ENCODE data around the gene COBL.
"Not testable (repeated sequence)": the region's sequence is repeated elsewhere in the genome, so short reads cannot be mapped to it uniquely, and the experiment has no call there.

The COBL gene

DNA sequence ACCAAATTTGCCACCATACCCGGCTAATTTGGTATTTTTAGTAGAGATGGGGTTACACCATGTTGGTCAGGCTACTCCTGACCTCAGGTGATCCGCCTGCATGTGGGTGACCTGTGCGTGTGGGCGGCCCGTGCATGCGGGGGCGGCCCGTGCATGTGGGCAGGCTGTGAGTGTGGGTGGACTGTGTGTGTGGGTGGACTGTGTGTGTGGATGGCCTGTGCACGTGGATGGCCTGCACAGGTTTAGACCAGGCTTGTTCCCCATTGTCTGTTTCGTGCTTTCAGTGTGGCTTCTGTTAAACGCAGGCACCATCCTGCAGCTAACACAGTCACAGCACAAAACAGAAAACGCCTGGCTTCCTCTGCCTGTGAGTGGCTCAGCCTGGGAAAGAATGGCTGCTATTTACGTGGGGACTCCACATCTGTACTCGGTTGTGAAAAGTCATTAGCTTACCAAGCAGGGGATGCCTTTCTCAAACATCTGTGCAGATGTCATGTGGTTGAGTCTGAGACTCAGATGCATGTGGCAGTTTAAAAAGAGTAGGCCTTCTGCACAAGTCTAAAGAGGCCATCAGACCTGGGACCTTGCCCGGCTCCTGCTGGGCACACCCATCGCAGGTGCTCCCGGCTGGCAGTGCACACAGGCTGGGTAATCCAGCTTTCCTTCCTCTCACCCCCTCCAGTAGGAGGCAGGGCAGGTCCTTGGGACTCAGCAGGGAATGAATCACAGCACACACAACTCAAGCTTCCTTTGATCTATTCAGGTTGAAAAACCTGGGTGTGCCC, 91.6 kb downstream of the COBL start:
- DNase-seq: no peak
- in situ Hi-C loops (cut with MboI; ENCODE audit: low pct_unique_long_range_greater_than_20kb, low sequenced_read_pairs): no loop called here

DNA sequence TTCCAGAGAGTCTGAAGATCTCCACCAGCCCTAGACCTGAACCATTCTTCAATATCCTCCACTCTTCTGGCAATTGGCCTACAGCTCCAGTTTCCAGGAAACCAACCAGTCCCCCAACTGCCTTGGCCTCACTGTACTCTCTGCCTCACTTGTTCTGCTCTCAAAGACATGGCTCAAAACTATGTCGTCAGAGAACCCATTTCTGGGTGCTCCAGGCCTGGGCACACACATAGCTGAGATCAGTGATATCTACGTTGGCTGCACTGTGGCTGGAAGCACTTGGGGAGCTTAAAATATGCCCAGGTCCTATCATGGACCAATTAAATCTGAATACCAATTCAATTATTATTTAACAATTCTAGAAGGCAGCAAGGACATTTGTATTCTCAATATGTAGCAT, 93.1 kb downstream of the COBL start:
- in situ Hi-C loops (cut with MboI; ENCODE audit: low pct_unique_long_range_greater_than_20kb, low sequenced_read_pairs): no loop called here
- DNase-seq: no peak

DNA sequence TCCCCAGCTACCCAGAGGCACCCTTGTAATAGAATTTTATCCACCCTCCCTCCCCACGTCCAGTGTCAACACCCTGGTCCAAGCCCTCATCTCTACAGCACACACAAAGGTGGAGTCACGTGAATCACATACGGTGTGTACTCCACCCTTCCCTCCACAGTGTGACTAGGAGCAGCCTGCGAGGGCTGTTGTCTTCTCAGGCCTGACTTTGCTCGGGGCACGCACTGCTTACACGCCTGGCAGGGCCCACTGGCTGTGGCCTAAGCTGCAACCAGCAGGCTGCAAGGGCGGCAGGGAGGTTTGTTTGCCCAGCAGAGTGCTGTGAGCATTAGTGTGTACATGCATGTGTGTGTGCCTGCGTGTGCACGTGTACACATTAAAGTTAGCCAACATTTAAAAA, 93.7 kb downstream of the COBL start:
- in situ Hi-C loops (cut with MboI; ENCODE audit: low pct_unique_long_range_greater_than_20kb, low sequenced_read_pairs): no loop called here
- DNase-seq: no peak

DNA sequence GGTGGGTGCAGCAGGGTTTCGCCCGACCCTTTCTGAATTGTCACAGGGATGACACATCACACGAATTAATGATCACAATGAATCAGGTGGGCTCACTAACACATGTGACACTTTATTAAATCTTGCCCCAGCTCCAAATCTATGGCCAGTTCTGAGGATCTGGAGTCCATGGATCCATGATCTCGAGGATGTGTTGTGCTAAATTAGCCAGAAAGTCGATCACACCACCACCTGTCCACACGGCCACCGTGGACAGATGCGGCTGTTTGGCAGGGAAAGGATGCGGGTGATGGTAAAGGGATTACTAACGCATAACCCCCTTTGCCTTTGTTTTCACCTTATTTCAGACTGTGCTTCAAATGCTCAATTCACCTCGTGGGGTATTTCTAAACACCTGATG, 96.4 kb downstream of the COBL start:
- in situ Hi-C loops (cut with MboI; ENCODE audit: low pct_unique_long_range_greater_than_20kb, low sequenced_read_pairs): no loop called here

DNA sequence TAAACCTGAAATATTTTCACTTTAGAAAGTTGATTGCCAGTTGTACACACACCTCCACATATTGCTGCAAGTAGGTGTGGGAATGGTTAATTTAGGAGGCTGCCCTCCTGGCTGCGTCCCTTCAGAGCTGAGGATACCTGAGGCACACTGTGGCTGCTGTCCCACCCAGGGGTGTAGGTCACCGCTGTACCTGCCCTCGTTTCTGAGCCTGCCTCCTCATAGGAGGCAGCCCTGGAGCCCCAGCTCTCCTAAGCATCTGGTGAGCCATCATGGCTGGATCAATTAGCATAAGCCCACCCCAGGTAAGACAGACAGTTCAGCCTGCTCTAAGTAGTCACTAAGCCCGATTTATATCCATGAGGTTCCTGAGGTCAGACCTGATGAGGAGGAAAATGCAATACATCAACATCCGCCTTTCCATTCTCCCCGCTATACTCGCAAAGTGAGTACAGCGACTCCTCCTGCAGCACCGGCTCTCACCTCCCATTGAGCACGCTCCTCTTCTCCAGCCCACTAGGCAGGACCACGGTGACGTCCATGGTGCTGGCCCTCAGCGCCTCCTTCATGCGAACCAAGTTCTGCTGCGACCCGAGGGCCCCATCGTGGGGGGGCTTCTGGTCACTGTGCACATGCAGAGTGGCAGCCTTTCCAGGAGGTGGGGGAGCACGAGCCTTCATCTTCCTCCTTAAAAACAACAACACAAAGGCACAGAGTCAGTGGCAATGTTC, 97.2 kb downstream of the COBL start:
- no peak for DNase-seq
- in situ Hi-C loops (cut with MboI; ENCODE audit: low pct_unique_long_range_greater_than_20kb, low sequenced_read_pairs): no loop called here

More for the DNA sequence above, 96.4 kb downstream of the COBL start:
- no peak for DNase-seq

DNA sequence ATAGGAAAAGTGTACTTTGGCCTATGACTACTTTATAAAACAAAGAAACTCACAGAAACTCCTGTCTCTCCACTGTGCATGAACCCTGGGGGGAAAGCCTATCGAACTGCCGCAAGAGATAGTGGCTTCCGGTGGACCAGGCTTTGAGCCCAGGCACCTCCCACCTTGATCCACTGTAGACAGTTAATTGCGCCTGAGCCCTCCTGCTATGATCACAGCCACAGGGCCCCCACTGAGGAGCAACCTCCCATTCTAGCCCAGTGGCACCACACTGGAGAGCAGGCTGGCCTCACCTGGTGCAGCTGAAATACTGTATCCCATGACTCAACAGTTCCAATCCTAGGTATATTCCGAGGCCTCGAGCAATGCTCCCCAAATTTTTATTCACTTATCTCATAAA, 98.8 kb downstream of the COBL start:
- in situ Hi-C loops (cut with MboI; ENCODE audit: low pct_unique_long_range_greater_than_20kb, low sequenced_read_pairs): no loop called here
- DNase-seq: no peak

DNA sequence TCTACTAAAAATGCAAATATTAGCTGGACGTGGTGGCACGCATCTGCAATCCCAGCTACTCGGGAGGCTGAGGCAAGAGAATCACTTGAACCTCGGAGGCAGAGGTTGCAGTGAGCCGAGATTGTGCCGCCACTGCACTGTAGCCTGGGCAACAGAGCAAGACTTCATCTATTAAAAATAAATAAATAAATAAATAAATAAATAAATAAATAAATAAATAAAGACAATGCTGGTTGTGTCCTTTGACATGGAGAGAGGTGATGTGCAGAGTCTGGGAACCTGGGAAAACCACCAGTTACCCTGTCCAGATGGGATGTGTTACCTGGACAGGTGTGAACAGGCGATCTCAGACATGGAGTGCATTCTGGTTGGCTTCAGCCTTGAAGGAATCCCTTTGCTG, 102.5 kb downstream of the COBL start:
- in situ Hi-C loops (cut with MboI; ENCODE audit: low pct_unique_long_range_greater_than_20kb, low sequenced_read_pairs): no loop called here
- no peak for DNase-seq

DNA sequence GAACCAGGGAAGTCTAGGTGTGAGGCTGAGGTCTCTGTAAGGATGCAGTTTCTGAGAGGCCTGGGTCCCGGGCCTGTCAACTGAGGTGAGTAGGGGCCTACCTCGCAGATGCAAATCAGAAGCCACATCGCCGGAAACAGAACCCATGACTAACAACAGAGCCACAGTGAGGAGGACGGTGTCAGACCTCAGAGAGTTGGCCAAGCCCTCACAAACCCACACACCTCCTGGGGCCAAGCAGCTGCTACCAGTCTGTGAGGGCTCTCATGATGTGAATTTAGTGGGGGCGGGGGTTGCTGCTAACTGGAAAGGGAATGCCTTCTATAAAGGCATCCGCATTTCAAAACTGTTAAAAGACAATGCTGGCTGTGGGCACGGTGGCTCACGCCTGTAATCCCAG, 103.0 kb downstream of the COBL start:
- in situ Hi-C loops (cut with MboI; ENCODE audit: low pct_unique_long_range_greater_than_20kb, low sequenced_read_pairs): no loop called here
- no peak for DNase-seq

DNA sequence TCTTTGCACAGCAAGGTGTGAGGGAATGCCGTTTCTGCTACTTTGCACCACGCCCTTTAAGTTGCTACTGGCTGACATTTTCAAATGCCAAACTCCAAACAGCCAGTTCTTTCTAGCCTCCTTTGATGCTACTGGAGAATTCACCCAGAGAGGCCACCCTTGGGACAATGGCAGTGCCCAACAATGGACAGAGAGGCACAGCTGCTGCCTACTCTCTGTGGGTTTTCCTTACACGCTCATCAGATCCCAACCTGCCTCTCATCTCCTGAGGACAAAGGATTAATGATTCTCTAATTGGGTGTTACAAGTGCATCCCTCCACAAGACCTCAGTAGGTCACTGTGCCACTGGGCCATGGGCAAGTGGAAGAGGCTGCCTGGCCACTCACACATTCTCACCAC, 105.8 kb downstream of the COBL start:
- in situ Hi-C loops (cut with MboI; ENCODE audit: low pct_unique_long_range_greater_than_20kb, low sequenced_read_pairs): no loop called here
- DNase-seq: no peak

DNA sequence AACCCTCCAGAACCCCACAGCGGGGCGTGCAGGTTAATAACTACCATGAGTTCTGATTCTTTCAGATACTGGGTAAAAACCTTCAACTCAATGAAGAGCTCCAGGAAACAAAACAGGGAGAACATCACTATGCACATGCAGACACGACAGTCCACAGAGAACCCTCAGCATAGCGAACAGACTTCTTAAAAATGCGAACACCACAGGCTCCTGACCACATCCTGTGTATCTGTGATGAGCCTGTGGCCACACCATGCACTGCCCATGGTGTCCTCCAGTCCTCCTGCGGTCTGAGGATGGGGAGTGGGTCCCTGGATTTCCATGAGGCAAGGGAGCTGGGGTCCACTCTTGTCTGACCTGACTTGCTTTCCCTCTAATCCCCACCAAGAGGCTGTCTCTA, 107.2 kb downstream of the COBL start:
- in situ Hi-C loops (cut with MboI; ENCODE audit: low pct_unique_long_range_greater_than_20kb, low sequenced_read_pairs): no loop called here
- no peak for DNase-seq

DNA sequence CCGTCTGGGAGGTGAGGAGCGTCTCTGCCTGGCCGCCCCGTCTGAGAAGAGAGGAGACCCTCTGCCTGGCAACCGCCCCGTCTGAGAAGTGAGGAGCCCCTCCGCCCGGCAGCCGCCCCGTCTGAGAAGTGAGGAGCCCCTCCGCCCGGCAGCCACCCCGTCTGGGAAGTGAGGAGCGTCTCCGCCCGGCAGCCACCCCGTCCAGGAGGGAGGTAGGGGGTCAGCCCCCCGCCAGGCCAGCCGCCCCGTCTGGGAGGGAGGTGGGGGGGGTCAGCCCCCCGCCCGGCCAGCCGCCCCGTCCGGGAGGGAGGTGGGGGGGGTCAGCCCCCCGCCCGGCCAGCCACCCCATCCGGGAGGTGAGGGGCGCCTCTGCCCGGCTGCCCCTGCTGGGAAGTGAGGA, 108.5 kb downstream of the COBL start:
- in situ Hi-C loops (cut with MboI; ENCODE audit: low pct_unique_long_range_greater_than_20kb, low sequenced_read_pairs); DNase-seq: not testable (repeated sequence)

DNA sequence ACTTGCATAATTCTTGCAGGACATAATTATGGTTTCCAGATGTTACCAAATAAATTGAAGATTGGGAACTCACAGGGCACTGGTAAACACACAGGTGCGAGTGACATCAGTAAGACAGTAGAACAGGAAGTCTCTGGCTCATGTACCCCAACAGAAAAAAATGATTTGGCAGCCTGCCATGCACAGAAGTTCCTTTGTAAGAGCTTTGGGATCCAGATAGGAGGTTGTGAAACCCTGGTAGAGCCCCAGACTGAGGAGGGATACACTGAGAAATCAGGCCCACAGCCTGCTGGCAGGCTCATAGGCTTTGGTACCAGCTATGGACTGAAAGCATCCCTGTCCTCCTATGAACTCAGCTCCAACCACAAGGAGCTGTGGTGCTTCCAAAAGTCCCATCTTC, 118.0 kb downstream of the COBL start:
- DNase-seq: no peak

DNA sequence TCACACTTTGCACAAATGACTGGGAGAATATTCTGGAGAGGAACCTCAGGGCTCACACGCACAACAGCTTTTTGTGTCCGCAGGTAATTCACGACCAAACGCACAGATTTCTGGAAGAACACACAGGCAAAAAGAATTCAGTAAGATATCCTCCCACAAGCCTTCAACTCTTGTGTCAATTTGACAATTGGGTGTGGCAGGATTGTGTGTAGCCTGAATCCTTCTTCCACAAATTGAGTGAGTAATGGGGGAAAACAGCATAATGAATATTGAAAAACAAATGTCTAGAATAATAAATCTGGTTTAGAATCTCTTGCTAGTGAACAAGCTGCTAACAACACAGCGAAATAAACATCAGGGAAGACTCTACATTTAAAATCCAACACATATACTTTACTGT, 125.6 kb downstream of the COBL start:
- no peak for DNase-seq
- in situ Hi-C loops (cut with MboI; ENCODE audit: low pct_unique_long_range_greater_than_20kb, low sequenced_read_pairs): no loop called here

More for the DNA sequence above, 118.0 kb downstream of the COBL start:
- in situ Hi-C loops (cut with MboI; ENCODE audit: low pct_unique_long_range_greater_than_20kb, low sequenced_read_pairs): no loop called here

DNA sequence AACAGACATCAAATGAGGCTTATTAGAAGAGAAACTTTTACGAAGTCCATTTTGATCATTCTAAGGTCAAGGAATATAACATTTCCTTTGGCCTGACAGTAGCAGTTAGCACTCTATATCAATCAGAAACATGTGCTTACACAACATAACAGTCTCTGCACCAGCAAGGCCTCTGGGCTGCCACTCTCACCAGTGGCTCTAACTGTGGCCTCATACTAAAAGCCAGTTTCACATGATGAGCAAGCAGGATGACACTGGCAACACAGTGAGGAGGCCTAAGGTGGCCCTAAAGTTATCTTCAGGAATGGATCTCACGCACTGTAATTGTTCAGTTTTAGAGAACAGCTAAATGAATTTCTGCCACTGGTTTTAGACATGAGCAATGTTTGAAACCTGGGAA, 126.8 kb downstream of the COBL start:
- no peak for DNase-seq

DNA sequence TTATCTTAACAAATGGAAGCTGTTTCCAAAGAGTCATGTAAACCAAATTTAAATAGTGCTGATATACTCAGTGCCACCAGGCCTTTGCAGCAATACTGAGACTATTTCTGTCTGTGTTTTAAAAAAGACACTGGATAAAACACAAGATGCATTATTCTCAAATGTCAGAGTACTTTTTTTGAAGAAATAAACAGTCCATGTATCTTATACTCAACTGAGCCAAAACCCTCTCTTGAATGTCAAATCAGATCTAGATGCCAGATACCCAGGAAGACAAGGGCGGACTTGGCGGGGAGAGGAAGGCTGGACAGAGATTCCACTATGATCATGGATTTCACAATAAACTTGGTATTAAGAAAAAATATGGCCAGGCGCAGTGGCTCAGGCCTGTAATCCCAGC, 127.6 kb downstream of the COBL start:
- in situ Hi-C loops (cut with MboI; ENCODE audit: low pct_unique_long_range_greater_than_20kb, low sequenced_read_pairs): no loop called here
- DNase-seq: no peak

More for the DNA sequence above, 126.8 kb downstream of the COBL start:
- in situ Hi-C loops (cut with MboI; ENCODE audit: low pct_unique_long_range_greater_than_20kb, low sequenced_read_pairs): no loop called here

DNA sequence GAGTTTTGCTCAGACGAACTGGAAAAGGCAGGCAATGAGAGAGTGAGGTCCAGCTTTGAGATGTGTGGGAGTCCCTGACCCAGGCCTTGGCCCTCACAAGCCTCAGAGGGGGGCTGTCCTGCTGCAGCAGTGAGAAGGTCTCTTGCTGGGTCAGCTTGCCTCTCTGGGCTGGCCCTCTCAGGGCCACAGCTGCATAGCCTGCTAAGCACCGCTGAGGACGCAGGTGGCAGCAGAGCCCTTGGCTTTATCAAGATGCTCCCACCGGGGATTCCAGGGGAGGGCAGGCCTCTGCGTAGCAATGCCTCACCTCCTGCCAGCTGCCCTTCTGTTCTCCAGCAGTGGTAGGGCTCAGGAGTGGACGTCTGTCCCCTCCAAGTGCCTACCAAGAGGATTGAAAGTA, 128.7 kb downstream of the COBL start:
- DNase-seq: no peak
- in situ Hi-C loops (cut with MboI; ENCODE audit: low pct_unique_long_range_greater_than_20kb, low sequenced_read_pairs): no loop called here

DNA sequence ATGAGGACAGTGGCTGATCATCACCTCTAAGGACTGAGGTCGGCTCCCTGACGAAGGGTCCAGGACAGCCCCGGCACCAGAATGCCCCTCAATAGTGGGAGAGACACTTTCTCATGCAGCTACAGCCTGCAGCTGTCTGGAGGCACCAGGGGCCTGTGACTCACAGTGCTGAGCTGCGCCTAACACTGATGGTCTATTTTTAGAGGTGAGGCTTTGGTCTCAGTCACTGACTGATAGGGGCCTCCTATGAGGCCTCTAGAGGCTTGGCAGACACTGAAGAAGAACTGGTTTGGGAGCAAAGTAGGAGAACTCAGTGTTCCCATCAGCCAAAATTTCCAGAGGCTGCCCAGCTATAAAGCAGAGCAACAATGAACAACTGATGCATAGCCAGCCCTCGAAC, 130.1 kb downstream of the COBL start:
- no peak for DNase-seq
- in situ Hi-C loops (cut with MboI; ENCODE audit: low pct_unique_long_range_greater_than_20kb, low sequenced_read_pairs): no loop called here

DNA sequence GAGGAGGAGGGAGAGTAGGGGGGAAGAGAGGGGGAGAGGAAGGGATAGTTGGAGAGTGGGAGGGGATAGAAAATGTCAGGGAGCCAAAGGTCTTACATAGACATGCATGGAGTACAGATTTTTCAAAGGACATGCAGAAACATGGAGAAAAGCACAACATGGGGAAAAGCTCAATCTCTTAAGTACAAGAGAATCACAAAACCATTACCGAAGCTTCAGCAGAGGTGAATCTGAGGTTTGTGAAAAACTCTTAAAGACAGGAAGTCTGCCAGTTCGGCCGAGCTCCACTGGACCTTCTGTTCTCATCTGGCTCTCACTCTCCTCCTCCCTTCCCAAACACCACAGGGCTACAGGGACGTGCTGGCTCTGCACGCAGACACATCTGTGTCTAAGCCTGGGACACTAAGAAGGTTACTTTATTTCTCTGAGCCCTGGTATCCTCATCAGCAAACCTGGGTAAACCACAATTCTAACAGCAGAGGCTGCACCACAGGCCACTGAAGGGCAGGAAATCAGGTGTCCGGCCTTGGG, 133.9 kb downstream of the COBL start:
- in situ Hi-C loops (cut with MboI; ENCODE audit: low pct_unique_long_range_greater_than_20kb, low sequenced_read_pairs): no loop called here
- no peak for DNase-seq

DNA sequence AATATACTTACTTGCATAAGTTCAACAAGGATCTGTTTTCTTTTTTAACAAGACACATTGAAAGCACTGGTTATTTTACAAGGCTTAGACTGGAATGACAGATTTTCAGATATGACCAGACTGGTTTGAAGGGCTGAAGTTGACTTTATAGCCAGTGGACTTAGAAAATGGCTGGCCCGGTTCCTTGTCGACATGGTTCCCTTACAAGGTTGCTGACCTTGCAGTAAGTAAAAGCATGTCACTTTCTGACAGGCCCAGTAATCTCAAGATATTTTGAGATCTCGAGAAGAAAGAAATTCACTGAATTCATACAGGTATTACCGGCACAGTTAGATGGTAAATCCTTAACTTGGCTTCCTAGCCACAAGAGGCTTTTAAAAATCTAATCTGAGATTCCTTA, 136.5 kb downstream of the COBL start:
- in situ Hi-C loops (cut with MboI; ENCODE audit: low pct_unique_long_range_greater_than_20kb, low sequenced_read_pairs): no loop called here
- no peak for DNase-seq

DNA sequence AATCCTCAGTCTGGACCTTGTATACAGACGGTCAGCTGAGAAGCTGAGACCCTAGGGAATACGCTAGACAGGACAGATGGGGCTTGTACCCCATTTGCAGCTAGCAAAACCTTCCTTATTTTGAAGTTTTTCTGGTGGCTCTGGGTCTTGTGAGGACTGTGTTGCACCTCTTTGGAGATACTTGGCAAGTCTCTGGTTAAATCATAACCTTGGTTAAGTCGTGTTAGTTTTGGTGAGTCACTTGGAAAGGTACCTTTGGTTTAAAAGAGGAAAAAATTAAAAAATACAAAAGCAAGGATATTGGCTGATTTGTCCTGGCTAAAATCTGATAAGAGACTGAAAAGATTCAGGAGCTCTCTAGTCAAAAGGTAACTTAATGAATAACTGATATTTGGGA, 140.6 kb downstream of the COBL start:
- in situ Hi-C loops (cut with MboI; ENCODE audit: low pct_unique_long_range_greater_than_20kb, low sequenced_read_pairs): no loop called here
- DNase-seq: no peak

Data from KBM-7 (cell line).